ENCODE measurements around the gene KDR. TPM values are rescaled to one million over a fixed set of nuclear protein-coding genes. Genes with fewer than 3 reads are reported as not detected.

Gene KDR
- total RNA-seq, 2 experiments from 2014 or later, result not detected

- Histone ChIP-seq H3K27ac (ENCODE audit: low read depth, low read length, poor library complexity, severe bottlenecking) (no peak overlapping the region), H2AFZ (ENCODE audit: low read length) (no peak overlapping the region), H4K20me1 (ENCODE audit: insufficient read depth, low read length) (no peaks in the 10 kb centered on the region), H3K36me3 (ENCODE audit: insufficient read depth, low read length) (no peaks in the 10 kb centered on the region), H3K9me3 (ENCODE audit: low read length) (no peaks in the 10 kb centered on the region), H3K79me2 (ENCODE audit: insufficient read depth, low read depth, low read length) (no peaks in the 10 kb centered on the region), H3K4me2 (ENCODE audit: low read length) (no peak overlapping the region), H3K9me2 (ENCODE audit: insufficient read depth, low read length) (no peaks in the 10 kb centered on the region), H3K4me1 (ENCODE audit: insufficient read depth, low read length, poor library complexity, severe bottlenecking) (no peaks in the 10 kb centered on the region), H3K4me3 (ENCODE audit: low read depth, low read length, poor library complexity, severe bottlenecking) (no peak overlapping the region)
- DNase-seq (ENCODE audit: low spot score), result no peak
- no TSS peak for BruUV-seq (replicated peaks)
- intact Hi-C loops (cut with micrococcal nuclease; ENCODE audit: unreplicated experiment), result no loop called here
- ChIA-PET CTCF (ENCODE audit: unreplicated experiment) (no interaction called here), POLR2A (interaction anchor here (0.7 kb wide), 1 partner anchor 46 kb away, joined by 3 read pairs; no protein-coding TSS in a partner anchor)
- TF ChIP-seq, protein P1, sequence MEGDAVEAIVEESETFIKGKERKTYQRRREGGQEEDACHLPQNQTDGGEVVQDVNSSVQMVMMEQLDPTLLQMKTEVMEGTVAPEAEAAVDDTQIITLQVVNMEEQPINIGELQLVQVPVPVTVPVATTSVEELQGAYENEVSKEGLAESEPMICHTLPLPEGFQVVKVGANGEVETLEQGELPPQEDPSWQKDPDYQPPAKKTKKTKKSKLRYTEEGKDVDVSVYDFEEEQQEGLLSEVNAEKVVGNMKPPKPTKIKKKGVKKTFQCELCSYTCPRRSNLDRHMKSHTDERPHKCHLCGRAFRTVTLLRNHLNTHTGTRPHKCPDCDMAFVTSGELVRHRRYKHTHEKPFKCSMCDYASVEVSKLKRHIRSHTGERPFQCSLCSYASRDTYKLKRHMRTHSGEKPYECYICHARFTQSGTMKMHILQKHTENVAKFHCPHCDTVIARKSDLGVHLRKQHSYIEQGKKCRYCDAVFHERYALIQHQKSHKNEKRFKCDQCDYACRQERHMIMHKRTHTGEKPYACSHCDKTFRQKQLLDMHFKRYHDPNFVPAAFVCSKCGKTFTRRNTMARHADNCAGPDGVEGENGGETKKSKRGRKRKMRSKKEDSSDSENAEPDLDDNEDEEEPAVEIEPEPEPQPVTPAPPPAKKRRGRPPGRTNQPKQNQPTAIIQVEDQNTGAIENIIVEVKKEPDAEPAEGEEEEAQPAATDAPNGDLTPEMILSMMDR (conservative IDR thresholded peaks at IDR 0.05; ENCODE audit: low read length), result no peak
- TF ChIP-seq EZH2phosphoT487 (IDR thresholded peaks at IDR 0.05; ENCODE audit: borderline replicate concordance, low read depth, low read length), result no peak
These were observed 13.8 kb downstream of the KDR start for GRCh38 chr4:55111601-55112000.

DNA sequence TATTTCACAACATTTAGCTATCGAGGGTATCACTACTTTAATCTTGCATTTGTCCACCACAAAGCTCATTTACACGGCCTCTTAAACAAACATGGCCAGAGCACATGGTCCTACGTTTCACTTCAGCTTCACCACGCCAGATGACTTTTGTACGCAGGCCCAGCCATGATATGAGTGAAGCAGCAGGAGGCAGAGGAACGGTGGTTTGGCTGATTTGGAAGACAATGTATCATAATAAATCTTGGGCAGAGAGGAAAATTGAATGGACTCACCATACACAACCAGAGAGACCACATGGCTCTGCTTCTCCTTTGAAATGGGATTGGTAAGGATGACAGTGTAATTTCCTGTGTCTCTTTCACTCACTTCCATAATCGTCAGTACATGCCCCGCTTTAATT, 15.3 kb downstream of the KDR start:
- no peak for DNase-seq (ENCODE audit: low spot score)
- H3K4me3 ChIP-seq (ENCODE audit: low read depth, low read length, poor library complexity, severe bottlenecking), result no peak overlapping the region
- ChIA-PET CTCF (ENCODE audit: unreplicated experiment) (no interaction called here), POLR2A (no interaction called here)
- no peaks in the 10 kb centered on the region for H3K36me3 ChIP-seq (ENCODE audit: insufficient read depth, low read length)
- H4K20me1 ChIP-seq (ENCODE audit: insufficient read depth, low read length), result no peaks in the 10 kb centered on the region
- H3K9me3 ChIP-seq (ENCODE audit: low read length), result no peaks in the 10 kb centered on the region
- no peaks in the 10 kb centered on the region for H3K79me2 ChIP-seq (ENCODE audit: insufficient read depth, low read depth, low read length)
- intact Hi-C loops (cut with micrococcal nuclease; ENCODE audit: unreplicated experiment), result no loop called here
- H3K27ac ChIP-seq (ENCODE audit: low read depth, low read length, poor library complexity, severe bottlenecking), result no peak overlapping the region
- no peak overlapping the region for H3K4me2 ChIP-seq (ENCODE audit: low read length)
- H2AFZ ChIP-seq (ENCODE audit: low read length), result no peak overlapping the region
- BruUV-seq (replicated peaks), result no TSS peak
- H3K4me1 ChIP-seq (ENCODE audit: insufficient read depth, low read length, poor library complexity, severe bottlenecking), result no peaks in the 10 kb centered on the region
- no peak for TF ChIP-seq EZH2phosphoT487 (IDR thresholded peaks at IDR 0.05; ENCODE audit: borderline replicate concordance, low read depth, low read length)
- TF ChIP-seq, protein P1 (conservative IDR thresholded peaks at IDR 0.05; ENCODE audit: low read length), result no peak
- H3K9me2 ChIP-seq (ENCODE audit: insufficient read depth, low read length), result no peaks in the 10 kb centered on the region

DNA sequence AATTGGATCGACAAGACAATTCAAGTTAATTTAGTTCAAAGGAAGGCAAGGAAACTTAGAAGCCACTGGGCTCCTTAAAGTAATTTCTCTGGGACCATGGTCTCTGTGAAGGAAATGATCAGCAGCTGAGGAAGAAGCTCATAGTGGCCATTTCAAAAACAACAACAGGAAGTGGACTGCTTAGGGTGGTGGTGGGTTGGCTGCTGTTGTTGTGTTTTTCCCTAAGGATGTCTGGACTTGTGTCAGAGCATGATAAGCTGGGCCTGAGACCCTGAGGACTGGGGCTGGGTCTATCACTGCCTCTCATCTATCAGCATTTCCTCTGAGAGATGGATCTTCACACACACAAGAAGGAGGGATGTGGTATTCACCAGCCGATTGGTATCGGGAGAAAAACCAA, 18.3 kb downstream of the KDR start:
- BruUV-seq (replicated peaks), result no TSS peak
- CTCF ChIA-PET (ENCODE audit: unreplicated experiment), result no interaction called here
- intact Hi-C loops (cut with micrococcal nuclease; ENCODE audit: unreplicated experiment), result no loop called here

More for the DNA sequence above, 18.3 kb downstream of the KDR start:
- TF ChIP-seq, protein P1 (conservative IDR thresholded peaks at IDR 0.05; ENCODE audit: low read length), result no peak
- TF ChIP-seq EZH2phosphoT487 (IDR thresholded peaks at IDR 0.05; ENCODE audit: borderline replicate concordance, low read depth, low read length), result no peak
- H3K36me3 ChIP-seq (ENCODE audit: insufficient read depth, low read length), result no peaks in the 10 kb centered on the region
- no peaks in the 10 kb centered on the region for H3K9me3 ChIP-seq (ENCODE audit: low read length)
- no peak for DNase-seq (ENCODE audit: low spot score)
- no peak overlapping the region for H3K4me3 ChIP-seq (ENCODE audit: low read depth, low read length, poor library complexity, severe bottlenecking)
- H3K4me2 ChIP-seq (ENCODE audit: low read length), result no peak overlapping the region
- no peaks in the 10 kb centered on the region for H3K79me2 ChIP-seq (ENCODE audit: insufficient read depth, low read depth, low read length)
- no peaks in the 10 kb centered on the region for H3K9me2 ChIP-seq (ENCODE audit: insufficient read depth, low read length)
- POLR2A ChIA-PET, result no interaction called here
- no peaks in the 10 kb centered on the region for H4K20me1 ChIP-seq (ENCODE audit: insufficient read depth, low read length)
- no peaks in the 10 kb centered on the region for H3K4me1 ChIP-seq (ENCODE audit: insufficient read depth, low read length, poor library complexity, severe bottlenecking)
- H2AFZ ChIP-seq (ENCODE audit: low read length), result no peak overlapping the region
- no peak overlapping the region for H3K27ac ChIP-seq (ENCODE audit: low read depth, low read length, poor library complexity, severe bottlenecking)

Data from OCI-LY7 (cell line).